GM23338 (cell line): Measurements from ENCODE around the gene UROS. TPM values are rescaled to one million over a fixed set of nuclear protein-coding genes. Genes with fewer than 3 reads are reported as not detected.

ENCODE experiments used
- ATAC-seq: fragments of 200-7000 bp; cut with Tn5 transposase; 3 replicates; pipeline ENCODE4 v1.9.1; 2020
- DNase-seq: peaks from one replicate; pipeline ENCODE4 v3.0.0-alpha.2; 2015; ENCODE audit warnings: low spot score
- H2AFZ ChIP-seq: fragments of 200-600 bp; sonication (generic); 2 replicates; pipeline ENCODE4 v1.8.0; 2016; ENCODE audit warnings: antibody characterized with exemption, mild to moderate bottlenecking, moderate library complexity
- H3F3A ChIP-seq: fragments of 200-600 bp; sonication (generic); replicated peaks from 2 replicates; pipeline ENCODE4 v1.8.0; 2017; ENCODE audit warnings: antibody characterized with exemption, mixed run types, low read depth
- H3K27ac ChIP-seq: fragments of 200-600 bp; sonication (generic); 2 replicates; pipeline ENCODE4 v1.6.1; 2016; ENCODE audit warnings: low read depth
- H3K27me3 ChIP-seq: fragments of 200-600 bp; sonication (generic); 2 replicates; pipeline ENCODE4 v1.8.0; 2016; ENCODE audit warnings: mild to moderate bottlenecking, mixed run types, moderate library complexity; ENCODE audit not compliant: insufficient read depth
- H3K36me3 ChIP-seq: fragments of 200-600 bp; sonication (generic); 2 replicates; pipeline ENCODE4 v1.8.0; 2016; ENCODE audit warnings: mild to moderate bottlenecking; ENCODE audit not compliant: insufficient read depth
- H3K4me1 ChIP-seq: fragments of 200-600 bp; sonication (generic); 2 replicates; pipeline ENCODE4 v1.8.0; 2016; ENCODE audit warnings: mild to moderate bottlenecking, moderate library complexity; ENCODE audit not compliant: insufficient read depth
- H3K4me2 ChIP-seq: fragments of 200-600 bp; sonication (generic); 2 replicates; pipeline ENCODE4 v1.7.1; 2017; ENCODE audit warnings: mixed run types
- H3K4me3 ChIP-seq: fragments of 200-600 bp; sonication (generic); 2 replicates; pipeline ENCODE4 v1.6.1; 2016; ENCODE audit warnings: mixed run types
- H3K79me2 ChIP-seq: fragments of 200-600 bp; sonication (generic); replicated peaks from 2 replicates; pipeline ENCODE4 v1.8.0; 2017; ENCODE audit warnings: mild to moderate bottlenecking; ENCODE audit not compliant: insufficient read depth
- H3K9me2 ChIP-seq: fragments of 200-600 bp; sonication (generic); 2 replicates; pipeline ENCODE4 v1.8.0; 2017; ENCODE audit not compliant: insufficient read depth
- H4K20me1 ChIP-seq: fragments of 200-600 bp; sonication (generic); replicated peaks from 2 replicates; pipeline ENCODE4 v1.8.0; 2017; ENCODE audit warnings: mild to moderate bottlenecking; ENCODE audit not compliant: insufficient read depth
- H3K27ac Mint-ChIP-seq: 2 replicates; pipeline ENCODE4 v1.8.0; 2020; ENCODE audit warnings: inconsistent platforms, mild to moderate bottlenecking, moderate library complexity, mixed read lengths
- H3K27me3 Mint-ChIP-seq: 3 replicates; pipeline ENCODE4 v1.8.0; 2022; ENCODE audit warnings: low read depth, mild to moderate bottlenecking, moderate library complexity, mixed read lengths, inconsistent platforms; ENCODE audit not compliant: insufficient read depth, poor library complexity
- H3K36me3 Mint-ChIP-seq: 3 replicates; pipeline ENCODE4 v1.8.0; 2021; ENCODE audit warnings: low read depth, mild to moderate bottlenecking, inconsistent platforms, moderate library complexity, mixed read lengths
- H3K4me1 Mint-ChIP-seq: 3 replicates; pipeline ENCODE4 v1.8.0; 2020; ENCODE audit warnings: mild to moderate bottlenecking, inconsistent platforms, mixed read lengths
- H3K4me3 Mint-ChIP-seq: 3 replicates; pipeline ENCODE4 v1.8.0; 2021; ENCODE audit warnings: moderate library complexity, mild to moderate bottlenecking, inconsistent platforms, mixed read lengths
- H3K9me3 Mint-ChIP-seq: 3 replicates; pipeline ENCODE4 v1.8.0; 2020; ENCODE audit warnings: moderate library complexity, mild to moderate bottlenecking, inconsistent platforms, mixed read lengths
- CREB1 ChIP-seq: fragments of 250-450 bp; sonication (Bioruptor Pico); IDR thresholded peaks from 2 replicates; pipeline ENCODE4 v1.5.0; 2020; ENCODE audit warnings: low read depth, mild to moderate bottlenecking, moderate library complexity
- EZH2 ChIP-seq: fragments of 200-600 bp; sonication (generic); IDR thresholded peaks from one replicate; pipeline ENCODE4 v1.8.0; 2017; ENCODE audit warnings: antibody characterized with exemption, mild to moderate bottlenecking, low read depth; ENCODE audit not compliant: unreplicated experiment
- EZH2phosphoT487 ChIP-seq: fragments of 200-600 bp; sonication (generic); IDR thresholded peaks from one replicate; pipeline ENCODE4 v1.8.1; 2018; ENCODE audit warnings: antibody characterized with exemption; ENCODE audit not compliant: unreplicated experiment
- JUNB ChIP-seq: IDR thresholded peaks from one replicate; pipeline ENCODE4 v1.6.1; 2016; ENCODE audit warnings: antibody characterized with exemption; ENCODE audit not compliant: unreplicated experiment
- NANOG ChIP-seq: IDR thresholded peaks from 2 replicates; pipeline ENCODE4 v1.6.1; 2016; ENCODE audit warnings: antibody characterized with exemption, borderline replicate concordance
- POLR2AphosphoS5 ChIP-seq: IDR thresholded peaks from 2 replicates; pipeline ENCODE4 v1.6.1; 2016; ENCODE audit warnings: antibody characterized with exemption, low read depth
- STAT1 ChIP-seq: IDR thresholded peaks from one replicate; pipeline ENCODE4 v1.6.1; 2016; ENCODE audit warnings: antibody characterized with exemption; ENCODE audit not compliant: unreplicated experiment
- ZNF114 ChIP-seq: fragments of 250-450 bp; sonication (Bioruptor Pico); IDR thresholded peaks from 2 replicates; pipeline ENCODE4 v1.5.0; 2020; ENCODE audit warnings: mild to moderate bottlenecking, moderate library complexity
- ZNF331 ChIP-seq: fragments of 250-450 bp; sonication (Bioruptor Pico); IDR thresholded peaks from 2 replicates; pipeline ENCODE4 v1.5.0; 2020; ENCODE audit warnings: low read depth, mild to moderate bottlenecking, moderate library complexity
- polyA plus RNA-seq: library from polyadenylated mRNA; unstranded; fragments of >200 nt; fragmentation: Nextera tagmentation; extraction: Ambion mirVana; gene quantifications from 2 replicates; pipeline ENCODE4 v1.2.1, GENCODE V29; 2016
- total RNA-seq: library from RNA; depleted of rRNA; stranded (reverse); fragments of >200 nt; shearing (Covaris generic); gene quantifications from 2 replicates; pipeline ENCODE4 v1.2.3, GENCODE V29; 2014
- TF ChIP-seq, protein P1 (sequence below): fragments of 250-450 bp; sonication (Bioruptor Pico); IDR thresholded peaks from 2 replicates; pipeline ENCODE4 v1.5.0; 2020; ENCODE audit warnings: mild to moderate bottlenecking, moderate library complexity
- TF ChIP-seq, protein P2 (sequence below): IDR thresholded peaks from one replicate; pipeline ENCODE4 v1.6.1; 2018; ENCODE audit warnings: antibody characterized with exemption; ENCODE audit not compliant: unreplicated experiment
- TF ChIP-seq, protein P3 (sequence below): IDR thresholded peaks from 2 replicates; pipeline ENCODE4 v1.6.1; 2016; ENCODE audit warnings: antibody characterized with exemption
- TF ChIP-seq, protein P4 (sequence below), 2 experiments: fragments of 200-600 bp in 1 of 2; sonication (generic) in 1 of 2; conservative IDR thresholded peaks; 2 replicates each; pipeline versions ENCODE4 v1.5.1 to v1.6.1; 2016 to 2017; ENCODE audit warnings: antibody characterized with exemption in 2 of 2, low read depth in 2 of 2, mild to moderate bottlenecking in 2 of 2, moderate library complexity in 1 of 2

Gene UROS
- total and polyA plus RNA-seq, 2 experiments from 2014 or later, result 41.3 to 43.4 TPM

GRCh38 chr10:125768219-125768855, 54.7 kb downstream of the UROS start (continued):
- TF ChIP-seq, protein P1, sequence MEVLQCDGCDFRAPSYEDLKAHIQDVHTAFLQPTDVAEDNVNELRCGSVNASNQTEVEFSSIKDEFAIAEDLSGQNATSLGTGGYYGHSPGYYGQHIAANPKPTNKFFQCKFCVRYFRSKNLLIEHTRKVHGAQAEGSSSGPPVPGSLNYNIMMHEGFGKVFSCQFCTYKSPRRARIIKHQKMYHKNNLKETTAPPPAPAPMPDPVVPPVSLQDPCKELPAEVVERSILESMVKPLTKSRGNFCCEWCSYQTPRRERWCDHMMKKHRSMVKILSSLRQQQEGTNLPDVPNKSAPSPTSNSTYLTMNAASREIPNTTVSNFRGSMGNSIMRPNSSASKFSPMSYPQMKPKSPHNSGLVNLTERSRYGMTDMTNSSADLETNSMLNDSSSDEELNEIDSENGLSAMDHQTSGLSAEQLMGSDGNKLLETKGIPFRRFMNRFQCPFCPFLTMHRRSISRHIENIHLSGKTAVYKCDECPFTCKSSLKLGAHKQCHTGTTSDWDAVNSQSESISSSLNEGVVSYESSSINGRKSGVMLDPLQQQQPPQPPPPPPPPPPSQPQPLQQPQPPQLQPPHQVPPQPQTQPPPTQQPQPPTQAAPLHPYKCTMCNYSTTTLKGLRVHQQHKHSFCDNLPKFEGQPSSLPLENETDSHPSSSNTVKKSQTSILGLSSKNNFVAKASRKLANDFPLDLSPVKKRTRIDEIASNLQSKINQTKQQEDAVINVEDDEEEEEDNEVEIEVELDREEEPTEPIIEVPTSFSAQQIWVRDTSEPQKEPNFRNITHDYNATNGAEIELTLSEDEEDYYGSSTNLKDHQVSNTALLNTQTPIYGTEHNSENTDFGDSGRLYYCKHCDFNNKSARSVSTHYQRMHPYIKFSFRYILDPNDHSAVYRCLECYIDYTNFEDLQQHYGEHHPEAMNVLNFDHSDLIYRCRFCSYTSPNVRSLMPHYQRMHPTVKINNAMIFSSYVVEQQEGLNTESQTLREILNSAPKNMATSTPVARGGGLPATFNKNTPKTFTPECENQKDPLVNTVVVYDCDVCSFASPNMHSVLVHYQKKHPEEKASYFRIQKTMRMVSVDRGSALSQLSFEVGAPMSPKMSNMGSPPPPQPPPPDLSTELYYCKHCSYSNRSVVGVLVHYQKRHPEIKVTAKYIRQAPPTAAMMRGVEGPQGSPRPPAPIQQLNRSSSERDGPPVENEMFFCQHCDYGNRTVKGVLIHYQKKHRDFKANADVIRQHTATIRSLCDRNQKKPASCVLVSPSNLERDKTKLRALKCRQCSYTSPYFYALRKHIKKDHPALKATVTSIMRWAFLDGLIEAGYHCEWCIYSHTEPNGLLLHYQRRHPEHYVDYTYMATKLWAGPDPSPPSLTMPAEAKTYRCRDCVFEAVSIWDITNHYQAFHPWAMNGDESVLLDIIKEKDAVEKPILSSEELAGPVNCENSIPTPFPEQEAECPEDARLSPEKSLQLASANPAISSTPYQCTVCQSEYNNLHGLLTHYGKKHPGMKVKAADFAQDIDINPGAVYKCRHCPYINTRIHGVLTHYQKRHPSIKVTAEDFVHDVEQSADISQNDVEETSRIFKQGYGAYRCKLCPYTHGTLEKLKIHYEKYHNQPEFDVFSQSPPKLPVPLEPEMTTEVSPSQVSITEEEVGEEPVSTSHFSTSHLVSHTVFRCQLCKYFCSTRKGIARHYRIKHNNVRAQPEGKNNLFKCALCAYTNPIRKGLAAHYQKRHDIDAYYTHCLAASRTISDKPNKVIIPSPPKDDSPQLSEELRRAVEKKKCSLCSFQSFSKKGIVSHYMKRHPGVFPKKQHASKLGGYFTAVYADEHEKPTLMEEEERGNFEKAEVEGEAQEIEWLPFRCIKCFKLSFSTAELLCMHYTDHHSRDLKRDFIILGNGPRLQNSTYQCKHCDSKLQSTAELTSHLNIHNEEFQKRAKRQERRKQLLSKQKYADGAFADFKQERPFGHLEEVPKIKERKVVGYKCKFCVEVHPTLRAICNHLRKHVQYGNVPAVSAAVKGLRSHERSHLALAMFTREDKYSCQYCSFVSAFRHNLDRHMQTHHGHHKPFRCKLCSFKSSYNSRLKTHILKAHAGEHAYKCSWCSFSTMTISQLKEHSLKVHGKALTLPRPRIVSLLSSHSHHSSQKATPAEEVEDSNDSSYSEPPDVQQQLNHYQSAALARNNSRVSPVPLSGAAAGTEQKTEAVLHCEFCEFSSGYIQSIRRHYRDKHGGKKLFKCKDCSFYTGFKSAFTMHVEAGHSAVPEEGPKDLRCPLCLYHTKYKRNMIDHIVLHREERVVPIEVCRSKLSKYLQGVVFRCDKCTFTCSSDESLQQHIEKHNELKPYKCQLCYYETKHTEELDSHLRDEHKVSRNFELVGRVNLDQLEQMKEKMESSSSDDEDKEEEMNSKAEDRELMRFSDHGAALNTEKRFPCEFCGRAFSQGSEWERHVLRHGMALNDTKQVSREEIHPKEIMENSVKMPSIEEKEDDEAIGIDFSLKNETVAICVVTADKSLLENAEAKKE (CRISPR knock-in tag), result no peak
- TF ChIP-seq STAT1, result no peak

DNA sequence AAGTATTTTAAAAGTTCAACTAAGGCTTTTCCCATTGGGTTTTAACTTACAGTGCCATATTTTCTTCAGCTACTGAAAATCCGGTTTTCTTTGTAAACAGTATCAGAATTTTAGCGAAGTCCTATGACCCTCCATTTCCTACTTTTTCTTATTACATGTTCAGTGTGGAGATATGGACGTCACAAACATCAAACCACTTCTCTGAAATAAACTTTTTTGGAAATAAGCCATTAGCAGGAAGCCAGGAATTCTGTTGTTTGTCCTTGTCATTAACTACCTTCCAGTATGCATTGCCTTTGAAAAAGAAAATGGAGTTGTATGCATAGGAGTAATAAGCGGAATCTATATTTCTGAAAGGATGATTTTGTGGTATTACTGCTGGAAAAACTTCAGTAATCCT, 56.5 kb downstream of the UROS start:
- Histone ChIP-seq H3F3A (no peaks in the 10 kb centered on the region), H3K4me2 (no peak overlapping the region), H3K36me3 (peaks cover 12% of the 10 kb centered on the region), H3K4me1 (peaks cover 3% of the 10 kb centered on the region; the same call in 1 of the 2 replicates), H2AFZ (no peak overlapping the region), H3K27ac (no peak overlapping the region), H3K79me2 (no peaks in the 10 kb centered on the region), H4K20me1 (no peaks in the 10 kb centered on the region), H3K9me2 (no peaks in the 10 kb centered on the region), H3K4me3 (no peak overlapping the region), H3K27me3 (no peaks in the 10 kb centered on the region)
- Mint-ChIP-seq H3K27ac (no peak overlapping the region), H3K9me3 (no peaks in the 10 kb centered on the region), H3K36me3 (peaks cover 30% of the 10 kb centered on the region; the same call in 2 of the 3 replicates), H3K27me3 (no peaks in the 10 kb centered on the region), H3K4me3 (no peak overlapping the region), H3K4me1 (peaks cover 16% of the 10 kb centered on the region)
- ATAC-seq (no peak), DNase-seq (no peak)
- TF ChIP-seq ZNF114 (CRISPR knock-in tag) (no peak), CREB1 (no peak), EZH2phosphoT487 (no peak), JUNB (no peak), STAT1 (no peak), POLR2AphosphoS5 (no peak), NANOG (no peak), EZH2 (no peak), ZNF331 (CRISPR knock-in tag) (no peak)
- TF ChIP-seq, protein P2, sequence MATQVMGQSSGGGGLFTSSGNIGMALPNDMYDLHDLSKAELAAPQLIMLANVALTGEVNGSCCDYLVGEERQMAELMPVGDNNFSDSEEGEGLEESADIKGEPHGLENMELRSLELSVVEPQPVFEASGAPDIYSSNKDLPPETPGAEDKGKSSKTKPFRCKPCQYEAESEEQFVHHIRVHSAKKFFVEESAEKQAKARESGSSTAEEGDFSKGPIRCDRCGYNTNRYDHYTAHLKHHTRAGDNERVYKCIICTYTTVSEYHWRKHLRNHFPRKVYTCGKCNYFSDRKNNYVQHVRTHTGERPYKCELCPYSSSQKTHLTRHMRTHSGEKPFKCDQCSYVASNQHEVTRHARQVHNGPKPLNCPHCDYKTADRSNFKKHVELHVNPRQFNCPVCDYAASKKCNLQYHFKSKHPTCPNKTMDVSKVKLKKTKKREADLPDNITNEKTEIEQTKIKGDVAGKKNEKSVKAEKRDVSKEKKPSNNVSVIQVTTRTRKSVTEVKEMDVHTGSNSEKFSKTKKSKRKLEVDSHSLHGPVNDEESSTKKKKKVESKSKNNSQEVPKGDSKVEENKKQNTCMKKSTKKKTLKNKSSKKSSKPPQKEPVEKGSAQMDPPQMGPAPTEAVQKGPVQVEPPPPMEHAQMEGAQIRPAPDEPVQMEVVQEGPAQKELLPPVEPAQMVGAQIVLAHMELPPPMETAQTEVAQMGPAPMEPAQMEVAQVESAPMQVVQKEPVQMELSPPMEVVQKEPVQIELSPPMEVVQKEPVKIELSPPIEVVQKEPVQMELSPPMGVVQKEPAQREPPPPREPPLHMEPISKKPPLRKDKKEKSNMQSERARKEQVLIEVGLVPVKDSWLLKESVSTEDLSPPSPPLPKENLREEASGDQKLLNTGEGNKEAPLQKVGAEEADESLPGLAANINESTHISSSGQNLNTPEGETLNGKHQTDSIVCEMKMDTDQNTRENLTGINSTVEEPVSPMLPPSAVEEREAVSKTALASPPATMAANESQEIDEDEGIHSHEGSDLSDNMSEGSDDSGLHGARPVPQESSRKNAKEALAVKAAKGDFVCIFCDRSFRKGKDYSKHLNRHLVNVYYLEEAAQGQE, result no peak
- TF ChIP-seq, protein P3, sequence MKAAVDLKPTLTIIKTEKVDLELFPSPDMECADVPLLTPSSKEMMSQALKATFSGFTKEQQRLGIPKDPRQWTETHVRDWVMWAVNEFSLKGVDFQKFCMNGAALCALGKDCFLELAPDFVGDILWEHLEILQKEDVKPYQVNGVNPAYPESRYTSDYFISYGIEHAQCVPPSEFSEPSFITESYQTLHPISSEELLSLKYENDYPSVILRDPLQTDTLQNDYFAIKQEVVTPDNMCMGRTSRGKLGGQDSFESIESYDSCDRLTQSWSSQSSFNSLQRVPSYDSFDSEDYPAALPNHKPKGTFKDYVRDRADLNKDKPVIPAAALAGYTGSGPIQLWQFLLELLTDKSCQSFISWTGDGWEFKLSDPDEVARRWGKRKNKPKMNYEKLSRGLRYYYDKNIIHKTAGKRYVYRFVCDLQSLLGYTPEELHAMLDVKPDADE, result no peak
- TF ChIP-seq, protein P4, sequence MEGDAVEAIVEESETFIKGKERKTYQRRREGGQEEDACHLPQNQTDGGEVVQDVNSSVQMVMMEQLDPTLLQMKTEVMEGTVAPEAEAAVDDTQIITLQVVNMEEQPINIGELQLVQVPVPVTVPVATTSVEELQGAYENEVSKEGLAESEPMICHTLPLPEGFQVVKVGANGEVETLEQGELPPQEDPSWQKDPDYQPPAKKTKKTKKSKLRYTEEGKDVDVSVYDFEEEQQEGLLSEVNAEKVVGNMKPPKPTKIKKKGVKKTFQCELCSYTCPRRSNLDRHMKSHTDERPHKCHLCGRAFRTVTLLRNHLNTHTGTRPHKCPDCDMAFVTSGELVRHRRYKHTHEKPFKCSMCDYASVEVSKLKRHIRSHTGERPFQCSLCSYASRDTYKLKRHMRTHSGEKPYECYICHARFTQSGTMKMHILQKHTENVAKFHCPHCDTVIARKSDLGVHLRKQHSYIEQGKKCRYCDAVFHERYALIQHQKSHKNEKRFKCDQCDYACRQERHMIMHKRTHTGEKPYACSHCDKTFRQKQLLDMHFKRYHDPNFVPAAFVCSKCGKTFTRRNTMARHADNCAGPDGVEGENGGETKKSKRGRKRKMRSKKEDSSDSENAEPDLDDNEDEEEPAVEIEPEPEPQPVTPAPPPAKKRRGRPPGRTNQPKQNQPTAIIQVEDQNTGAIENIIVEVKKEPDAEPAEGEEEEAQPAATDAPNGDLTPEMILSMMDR (conservative IDR thresholded peaks at IDR 0.05; ENCODE audit: low read depth in 2 of 2), result no peak
